NB4 (cell line): Measurements from ENCODE around the gene SMIM29.

Experiments
- DNase-seq: peaks from one replicate; pipeline ENCODE4 v3.0.0; 2010; ENCODE audit warnings: low read depth
- H3K4me3 ChIP-seq: one replicate; pipeline ENCODE4 v1.5.1; 2011; ENCODE audit warnings: mild to moderate bottlenecking, low read depth, low read length, moderate library complexity
- CTCF ChIP-seq: IDR thresholded peaks from one replicate; pipeline ENCODE4 v1.5.1; 2012; ENCODE audit warnings: low read depth, low read length
- MAX ChIP-seq: IDR thresholded peaks from 2 replicates; pipeline ENCODE4 v1.6.1; 2011; ENCODE audit warnings: low read depth, low read length
- MYC ChIP-seq: IDR thresholded peaks from 2 replicates; pipeline ENCODE4 v1.6.1; 2011; ENCODE audit warnings: low read depth, low read length
- POLR2A ChIP-seq: IDR thresholded peaks from 2 replicates; pipeline ENCODE4 v1.6.1; 2011; ENCODE audit warnings: mild to moderate bottlenecking; ENCODE audit not compliant: insufficient read length; ENCODE audit errors: extremely low read depth

Gene SMIM29

GRCh38 chr6:34276881-34277762 is 28.3 kb upstream of the SMIM29 start:
- DNase-seq, result no peak
- TF ChIP-seq MAX (no peak), POLR2A (no peak), CTCF (no peak), MYC (no peak)
- no peak overlapping the region for H3K4me3 ChIP-seq

- H3K4me3 ChIP-seq, result no peak overlapping the region
- DNase-seq, result no peak
- no peak for TF ChIP-seq MYC
These were observed 27.4 kb upstream of the SMIM29 start for GRCh38 chr6:34276191-34276590.

GRCh38 chr6:34275128-34275804 is 26.5 kb upstream of the SMIM29 start:
- no peak overlapping the region for H3K4me3 ChIP-seq
- DNase-seq, result no peak
- no peak for TF ChIP-seq POLR2A
- TF ChIP-seq CTCF, result no peak
- TF ChIP-seq MAX, result no peak
- no peak for TF ChIP-seq MYC

- TF ChIP-seq MAX, result no peak
- TF ChIP-seq CTCF, result no peak
- TF ChIP-seq POLR2A, result no peak
- no peak for TF ChIP-seq MYC
- H3K4me3 ChIP-seq, result no peak overlapping the region
- no peak for DNase-seq
These were observed 25.3 kb upstream of the SMIM29 start for GRCh38 chr6:34274129-34274528.

GRCh38 chr6:34273242-34273805 is 24.5 kb upstream of the SMIM29 start:
- H3K4me3 ChIP-seq, result no peak overlapping the region
- TF ChIP-seq CTCF, result no peak
- TF ChIP-seq MAX, result 0 out of 2 replicates have a peak, but pooled peaks have one; percentile 29
- peak; percentile 5; the same call in 1 of the 2 replicates for TF ChIP-seq MYC
- TF ChIP-seq POLR2A, result no peak
- DNase-seq, result peak; percentile 96
